Endothelial cell (in vitro differentiated cells): ENCODE results near the gene PTGER1. TPM values are rescaled to one million over a fixed set of nuclear protein-coding genes. Genes with fewer than 3 reads are reported as not detected.
A peak's percentile ranks its signal among the peaks of the same experiment; 100 is the strongest.

Experiments
- DNase-seq: peaks from one replicate; pipeline ENCODE4 v3.0.0; 2021; ENCODE audit warnings: low spot score
- H3K27ac Mint-ChIP-seq: one replicate; pipeline ENCODE4 v1.8.0; 2021; ENCODE audit warnings: mixed read lengths, inconsistent platforms; ENCODE audit not compliant: unreplicated experiment
- H3K27me3 Mint-ChIP-seq: one replicate; pipeline ENCODE4 v1.8.0; 2021; ENCODE audit warnings: mild to moderate bottlenecking, moderate library complexity, mixed read lengths, inconsistent platforms; ENCODE audit not compliant: unreplicated experiment
- H3K36me3 Mint-ChIP-seq: one replicate; pipeline ENCODE4 v1.8.0; 2021; ENCODE audit warnings: mild to moderate bottlenecking, low read depth, mixed read lengths, inconsistent platforms; ENCODE audit not compliant: unreplicated experiment
- H3K4me1 Mint-ChIP-seq: one replicate; pipeline ENCODE4 v1.8.0; 2021; ENCODE audit warnings: mild to moderate bottlenecking, mixed read lengths, inconsistent platforms; ENCODE audit not compliant: unreplicated experiment
- H3K4me3 Mint-ChIP-seq: one replicate; pipeline ENCODE4 v1.8.0; 2021; ENCODE audit warnings: mild to moderate bottlenecking, mixed read lengths, inconsistent platforms; ENCODE audit not compliant: unreplicated experiment
- H3K9me3 Mint-ChIP-seq: one replicate; pipeline ENCODE4 v1.8.0; 2021; ENCODE audit warnings: mixed read lengths, inconsistent platforms; ENCODE audit not compliant: unreplicated experiment
- CTCF ChIP-seq: fragments of 200-600 bp; sonication (generic); IDR thresholded peaks from one replicate; pipeline ENCODE4 v1.5.0; 2021; ENCODE audit warnings: antibody characterized with exemption; ENCODE audit not compliant: unreplicated experiment
- total RNA-seq: library from RNA; stranded (reverse); fragmentation: NEBNext Ultra II Directional; extraction: Animal tissue kit (Norgen Biotek cat#: 25700); gene quantifications from one replicate; pipeline ENCODE4 v1.2.1, GENCODE V29; 2021; ENCODE audit not compliant: unreplicated experiment

PTGER1 gene
- total RNA-seq, 1 donor from 2014 or later, result 0.31 TPM

GRCh38 chr19:14482172-14482941 is 7.2 kb upstream of the PTGER1 start:
- peak overlapping the region; percentile 7 for H3K4me3 Mint-ChIP-seq
- TF ChIP-seq CTCF, result no peak
- no peak overlapping the region for H3K27ac Mint-ChIP-seq
- H3K27me3 Mint-ChIP-seq, result peaks cover 8% of the 10 kb centered on the region
- H3K9me3 Mint-ChIP-seq, result no peaks in the 10 kb centered on the region
- peaks cover 21% of the 10 kb centered on the region for H3K36me3 Mint-ChIP-seq
- peaks cover 2% of the 10 kb centered on the region for H3K4me1 Mint-ChIP-seq
- no peak for DNase-seq

- Mint-ChIP-seq H3K27ac (no peak overlapping the region), H3K4me3 (no peak overlapping the region), H3K9me3 (no peaks in the 10 kb centered on the region), H3K36me3 (peaks cover 23% of the 10 kb centered on the region), H3K4me1 (peaks cover 8% of the 10 kb centered on the region), H3K27me3 (peaks cover 14% of the 10 kb centered on the region)
- no peak for DNase-seq
- TF ChIP-seq CTCF, result no peak
Observed at GRCh38 chr19:14480700-14481079, 5.5 kb upstream of the PTGER1 start.

DNA sequence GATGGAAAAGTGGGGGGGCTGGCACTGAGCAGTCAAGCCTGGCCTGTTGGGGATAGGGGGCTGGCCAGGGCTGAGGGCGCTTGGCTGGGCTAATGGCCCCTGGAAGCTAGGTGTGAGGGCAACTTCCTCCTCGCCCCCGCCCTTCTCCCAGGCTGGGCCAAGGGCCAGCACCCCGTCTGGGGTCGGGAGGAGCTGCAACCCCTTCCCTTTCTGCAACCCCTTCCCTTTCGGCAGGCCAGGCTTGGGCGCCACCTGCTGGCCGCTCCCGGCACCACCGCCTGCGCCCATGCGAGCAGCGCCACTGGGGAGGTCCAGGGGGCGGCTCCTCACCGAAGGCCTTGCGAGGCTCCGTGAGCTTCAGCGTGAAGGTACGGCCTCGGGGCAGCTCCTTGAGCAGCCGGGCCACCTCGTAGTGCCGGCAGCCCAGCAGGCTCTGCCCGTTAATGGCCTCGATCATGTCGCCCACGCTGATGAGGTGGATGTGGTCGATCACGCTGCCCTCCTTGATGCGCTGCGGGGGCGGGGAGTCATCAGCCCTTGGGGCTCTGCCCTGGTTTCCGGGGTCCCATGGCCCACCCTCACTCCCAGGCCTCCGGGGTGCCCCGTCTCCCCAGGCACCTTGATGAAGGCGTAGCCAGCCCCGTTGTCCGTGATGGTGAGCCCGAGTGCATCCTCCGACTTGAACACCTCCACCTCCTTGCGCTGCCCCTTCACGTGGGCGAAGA is 5.0 kb upstream of the PTGER1 start:
- peak; percentile 88 for DNase-seq
- no peak overlapping the region for H3K4me3 Mint-ChIP-seq
- TF ChIP-seq CTCF, result peak; percentile 96
- H3K36me3 Mint-ChIP-seq, result peaks cover 23% of the 10 kb centered on the region
- peaks cover 17% of the 10 kb centered on the region for H3K27me3 Mint-ChIP-seq
- H3K9me3 Mint-ChIP-seq, result no peaks in the 10 kb centered on the region
- no peak overlapping the region for H3K27ac Mint-ChIP-seq
- peaks cover 8% of the 10 kb centered on the region for H3K4me1 Mint-ChIP-seq

DNA sequence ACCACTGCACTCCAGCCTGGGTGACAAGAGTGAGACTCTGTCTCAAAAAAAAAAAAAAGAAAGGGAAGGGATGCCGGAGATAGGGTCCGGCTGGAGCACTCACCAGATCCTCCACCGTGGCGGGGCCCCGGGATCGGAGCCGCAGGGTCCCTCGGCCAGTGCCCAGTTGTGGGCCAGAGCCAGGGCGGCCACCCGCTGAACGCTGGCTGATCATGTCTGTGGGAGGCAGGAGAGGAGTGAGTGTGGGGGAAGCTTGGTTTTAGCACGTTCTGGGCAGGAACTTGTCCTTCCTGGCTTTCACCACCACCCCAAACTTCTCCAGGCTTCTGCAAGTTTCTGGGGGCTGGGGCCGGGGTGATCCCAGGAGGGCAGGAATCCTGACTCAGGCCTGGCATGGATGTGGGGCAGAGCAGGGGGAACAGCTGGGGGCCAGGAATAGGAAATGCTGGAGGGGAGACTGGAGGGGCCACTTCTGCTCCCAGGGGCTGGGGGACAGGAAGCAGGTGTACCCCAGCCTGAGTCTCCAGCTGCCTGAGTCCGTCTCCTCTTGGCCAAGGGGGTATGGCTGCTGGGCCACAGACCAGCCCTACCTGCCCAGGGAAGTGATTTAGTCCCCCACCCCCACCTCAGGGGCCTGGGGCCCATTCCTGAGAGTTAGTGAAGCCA is 4.3 kb upstream of the PTGER1 start:
- Mint-ChIP-seq H3K27ac (no peak overlapping the region), H3K36me3 (peaks cover 26% of the 10 kb centered on the region), H3K4me3 (no peak overlapping the region), H3K4me1 (peaks cover 8% of the 10 kb centered on the region), H3K27me3 (peaks cover 23% of the 10 kb centered on the region), H3K9me3 (no peaks in the 10 kb centered on the region)
- no peak for TF ChIP-seq CTCF
- no peak for DNase-seq
